Keratinocyte (primary cell): ENCODE measurements around the gene ABO.

Source experiments
- CTCF ChIP-seq, 3 experiments: IDR thresholded peaks in 1 of 3; conservative IDR thresholded peaks in 1 of 3; optimal IDR thresholded peaks in 1 of 3; 2 replicates in 2 of 3; 3 replicates in 1 of 3; pipeline versions ENCODE3 to v1.5.1; 2011; ENCODE audit warnings: low read length in 3 of 3, mild to moderate bottlenecking in 3 of 3, moderate library complexity in 2 of 3, control low read depth in 1 of 3, inconsistent platforms in 1 of 3; ENCODE audit not compliant: insufficient read depth in 2 of 3; ENCODE audit errors: extremely low read depth in 1 of 3
- EZH2 ChIP-seq: IDR thresholded peaks from one replicate; pipeline ENCODE4 v1.6.1; 2012; ENCODE audit warnings: inconsistent platforms, mild to moderate bottlenecking, low read length, moderate library complexity

- TF ChIP-seq CTCF (optimal IDR thresholded peaks at IDR 0.05 in 1 of 3, IDR thresholded peaks at IDR 0.05 in 1 of 3, conservative IDR thresholded peaks at IDR 0.05 in 1 of 3; ENCODE audit: extremely low read depth in 1 of 3, insufficient read depth in 2 of 3, low read length in 3 of 3) (no peak), EZH2 (no peak)
Observed at GRCh38 chr9:133207540-133208170, 67.3 kb downstream of the ABO start.
